HEK293T (cell line): Measurements from ENCODE around the gene COL6A1.

Experiments used
- CTCF ChIA-PET: fragments of 350-600 bp; formaldehyde crosslinking; extraction: SDS; loops from one replicate; lab custom pipeline; 2021; ENCODE audit warnings: antibody characterized with exemption, inconsistent platforms; lab: Yijun Ruan, JAX
- POLR2A ChIA-PET: fragments of 350-600 bp; formaldehyde crosslinking; extraction: SDS; loops from one replicate; lab custom pipeline; 2020; ENCODE audit warnings: antibody characterized with exemption, inconsistent platforms; lab: Yijun Ruan, JAX
- DNase-seq: peaks from one replicate; pipeline ENCODE4 v3.0.0; 2012; ENCODE audit warnings: mixed read lengths; ENCODE audit errors: extremely low spot score
- ARNT ChIP-seq: fragments of 450-650 bp; IDR thresholded peaks from 2 replicates; pipeline ENCODE4 v1.6.1; 2017; ENCODE audit warnings: mild to moderate bottlenecking
- BHLHE40 ChIP-seq: fragments of 450-650 bp; IDR thresholded peaks from 2 replicates; pipeline ENCODE4 v1.6.1; 2016; ENCODE audit warnings: mild to moderate bottlenecking, moderate library complexity, borderline replicate concordance
- CTBP1 ChIP-seq: fragments of 450-650 bp; IDR thresholded peaks from 2 replicates; pipeline ENCODE4 v1.6.1; 2016; ENCODE audit warnings: borderline replicate concordance
- ELF4 ChIP-seq: fragments of 450-650 bp; IDR thresholded peaks from 2 replicates; pipeline ENCODE4 v1.6.1; 2017; ENCODE audit warnings: antibody characterized with exemption
- FOXA1 ChIP-seq: fragments of 450-650 bp; IDR thresholded peaks from 2 replicates; pipeline ENCODE4 v1.6.1; 2016; ENCODE audit warnings: mild to moderate bottlenecking
- FOXK2 ChIP-seq: fragments of 450-650 bp; IDR thresholded peaks from 2 replicates; pipeline ENCODE4 v1.6.1; 2016; ENCODE audit warnings: mild to moderate bottlenecking
- FOXM1 ChIP-seq: fragments of 450-650 bp; IDR thresholded peaks from 2 replicates; pipeline ENCODE4 v1.6.1; 2017; ENCODE audit warnings: mild to moderate bottlenecking, borderline replicate concordance
- HDGF ChIP-seq: fragments of 450-650 bp; IDR thresholded peaks from 2 replicates; pipeline ENCODE4 v1.6.1; 2017; ENCODE audit warnings: antibody characterized with exemption, borderline replicate concordance
- L3MBTL2 ChIP-seq: fragments of 450-650 bp; conservative IDR thresholded peaks from 2 replicates; pipeline ENCODE4 v1.6.1; 2016; ENCODE audit warnings: mild to moderate bottlenecking
- LEF1 ChIP-seq: fragments of 450-650 bp; IDR thresholded peaks from 2 replicates; pipeline ENCODE4 v1.6.1; 2017; ENCODE audit warnings: mild to moderate bottlenecking, borderline replicate concordance
- NFRKB ChIP-seq: fragments of 450-650 bp; IDR thresholded peaks from 2 replicates; pipeline ENCODE4 v1.6.1; 2016; ENCODE audit warnings: mild to moderate bottlenecking, moderate library complexity
- SP1 ChIP-seq: fragments of 450-650 bp; IDR thresholded peaks from 2 replicates; pipeline ENCODE4 v1.6.1; 2017
- SUZ12 ChIP-seq: fragments of 450-650 bp; IDR thresholded peaks from 2 replicates; pipeline ENCODE4 v1.6.1; 2016; ENCODE audit warnings: mild to moderate bottlenecking
- TARDBP ChIP-seq: fragments of 450-650 bp; IDR thresholded peaks from 2 replicates; pipeline ENCODE4 v1.6.1; 2016
- ZNF384 ChIP-seq: fragments of 450-650 bp; IDR thresholded peaks from 2 replicates; pipeline ENCODE4 v1.6.1; 2016
- TF ChIP-seq, protein P1 (sequence below): fragments of 450-650 bp; IDR thresholded peaks from 2 replicates; pipeline ENCODE4 v1.6.1; 2016

COL6A1 gene

DNA sequence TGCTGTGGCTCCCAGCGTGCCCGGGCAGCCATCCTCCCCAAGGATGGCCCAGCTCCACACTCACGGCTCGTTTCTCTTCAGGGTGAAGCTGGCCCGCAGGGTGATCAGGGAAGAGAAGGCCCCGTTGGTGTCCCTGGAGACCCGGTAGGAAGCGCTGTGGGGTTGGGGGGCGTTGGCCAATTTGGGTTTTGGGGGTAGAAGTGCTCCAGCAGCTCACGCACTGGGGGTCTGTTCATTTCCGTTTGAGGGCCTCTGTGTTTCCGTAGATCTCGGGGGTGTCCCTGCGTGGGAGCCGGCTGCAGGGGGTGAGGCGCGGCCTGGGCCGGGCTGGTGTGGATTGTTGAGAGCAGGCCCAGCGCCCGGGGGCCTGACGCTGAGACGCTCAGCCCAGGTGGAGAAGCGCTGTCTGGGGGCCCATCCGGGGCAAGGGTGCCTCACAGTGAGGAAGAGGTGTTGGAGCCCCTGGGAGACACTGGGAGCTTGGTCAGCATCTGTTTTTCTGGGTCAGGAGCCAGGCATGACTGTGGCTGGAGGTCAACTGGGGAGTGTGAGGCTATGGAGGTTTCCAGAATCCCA, 12.6 kb downstream of the COL6A1 start:
- TF ChIP-seq FOXK2 (no peak), FOXM1 (no peak)
- DNase-seq: no peak
- CTCF ChIA-PET: interaction anchor here (0.7 kb wide), 1 partner anchor 114 kb away, joined by 3 read pairs; no protein-coding TSS in a partner anchor
- POLR2A ChIA-PET: interaction anchor here (1.4 kb wide), 1 partner anchor 12 kb away, joined by 3 read pairs; no protein-coding TSS in a partner anchor

DNA sequence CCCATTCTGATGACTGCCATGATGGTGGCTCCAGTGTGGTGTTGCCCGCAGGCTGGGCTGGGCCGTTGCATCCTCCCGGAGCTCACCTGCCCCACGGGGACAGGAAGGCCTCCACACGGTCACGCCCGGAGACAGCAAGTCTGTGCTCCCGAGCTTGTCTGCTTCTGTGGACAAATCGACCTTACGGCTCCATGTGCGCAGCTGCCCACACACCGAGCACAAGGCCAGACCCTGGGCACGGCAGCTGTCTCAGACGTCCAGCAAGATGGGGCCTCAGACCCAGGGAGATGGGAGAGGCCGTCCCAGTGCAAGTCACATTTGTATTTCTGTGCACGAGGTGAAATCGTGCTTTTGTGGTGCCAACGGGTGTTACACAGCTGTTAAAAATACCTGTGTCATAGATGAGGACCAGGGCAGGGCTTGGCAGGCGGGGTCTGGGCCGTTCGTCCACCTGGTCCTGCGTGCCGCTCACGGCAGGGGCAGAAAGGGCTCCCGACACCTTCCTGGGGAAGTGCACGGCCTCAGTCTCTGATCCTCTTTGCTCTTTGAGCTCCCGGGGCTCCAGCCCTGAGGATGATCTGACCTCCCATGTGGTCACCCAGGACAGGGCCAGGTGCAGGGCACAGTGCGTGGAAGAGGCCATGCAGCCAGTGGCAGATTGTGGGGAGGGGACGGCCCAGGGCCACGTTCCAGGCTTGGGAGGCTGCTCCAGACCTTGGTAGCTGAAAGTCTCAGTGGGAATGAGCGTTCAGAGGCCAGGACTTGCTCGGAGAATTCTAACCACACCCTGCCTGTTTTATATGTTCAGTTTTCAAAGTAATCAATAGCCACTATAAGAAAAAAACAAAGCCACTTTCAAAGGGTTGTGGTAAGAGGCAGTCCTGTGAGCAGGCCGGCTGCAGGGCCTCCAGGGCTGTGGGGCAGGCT, 13.5 kb downstream of the COL6A1 start:
- TF ChIP-seq, protein P1, sequence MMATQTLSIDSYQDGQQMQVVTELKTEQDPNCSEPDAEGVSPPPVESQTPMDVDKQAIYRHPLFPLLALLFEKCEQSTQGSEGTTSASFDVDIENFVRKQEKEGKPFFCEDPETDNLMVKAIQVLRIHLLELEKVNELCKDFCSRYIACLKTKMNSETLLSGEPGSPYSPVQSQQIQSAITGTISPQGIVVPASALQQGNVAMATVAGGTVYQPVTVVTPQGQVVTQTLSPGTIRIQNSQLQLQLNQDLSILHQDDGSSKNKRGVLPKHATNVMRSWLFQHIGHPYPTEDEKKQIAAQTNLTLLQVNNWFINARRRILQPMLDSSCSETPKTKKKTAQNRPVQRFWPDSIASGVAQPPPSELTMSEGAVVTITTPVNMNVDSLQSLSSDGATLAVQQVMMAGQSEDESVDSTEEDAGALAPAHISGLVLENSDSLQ: no peak
- TF ChIP-seq CTBP1 (no peak), ELF4 (no peak), NFRKB (no peak), L3MBTL2 (no peak), SUZ12 (no peak), SP1 (no peak), FOXK2 (no peak), FOXA1 (no peak), TARDBP (no peak), ZNF384 (no peak), FOXM1 (no peak), BHLHE40 (no peak), LEF1 (no peak), ARNT (no peak), HDGF (no peak)
- POLR2A ChIA-PET: no interaction called here
- CTCF ChIA-PET: no interaction called here
- no peak for DNase-seq

DNA sequence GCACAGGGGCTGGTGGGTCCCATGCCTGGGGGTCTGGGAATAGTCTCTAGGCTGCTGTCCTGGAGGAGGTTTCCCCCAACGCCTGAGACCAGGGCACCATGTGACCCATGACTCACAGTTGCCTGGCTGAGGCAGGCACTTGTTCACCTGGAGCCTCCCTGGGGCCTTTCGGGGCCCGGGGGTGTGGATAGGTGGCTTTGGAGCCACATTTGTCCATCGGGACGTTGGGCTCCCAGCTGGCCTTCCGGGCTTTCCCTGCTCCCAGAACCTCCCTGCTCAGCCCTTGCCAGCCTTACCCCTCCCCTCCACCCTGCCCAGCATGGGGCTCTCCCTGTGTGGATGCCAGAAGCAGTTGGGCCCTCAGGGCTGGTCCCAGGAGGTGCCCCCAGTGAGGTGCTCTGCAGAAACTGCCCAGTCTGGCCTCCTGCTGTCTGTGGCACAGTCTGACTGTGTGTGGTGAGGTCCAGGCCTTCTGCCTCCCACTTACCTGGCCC, 14.2 kb downstream of the COL6A1 start:
- TF ChIP-seq TARDBP (no peak), ELF4 (no peak), FOXA1 (no peak), ZNF384 (no peak), LEF1 (no peak), CTBP1 (no peak), BHLHE40 (no peak), SP1 (no peak), SUZ12 (no peak), FOXM1 (no peak), HDGF (no peak), FOXK2 (no peak), NFRKB (no peak), L3MBTL2 (no peak), ARNT (no peak)
- TF ChIP-seq, protein P1: no peak
- no peak for DNase-seq
- ChIA-PET CTCF (no interaction called here), POLR2A (no interaction called here)

DNA sequence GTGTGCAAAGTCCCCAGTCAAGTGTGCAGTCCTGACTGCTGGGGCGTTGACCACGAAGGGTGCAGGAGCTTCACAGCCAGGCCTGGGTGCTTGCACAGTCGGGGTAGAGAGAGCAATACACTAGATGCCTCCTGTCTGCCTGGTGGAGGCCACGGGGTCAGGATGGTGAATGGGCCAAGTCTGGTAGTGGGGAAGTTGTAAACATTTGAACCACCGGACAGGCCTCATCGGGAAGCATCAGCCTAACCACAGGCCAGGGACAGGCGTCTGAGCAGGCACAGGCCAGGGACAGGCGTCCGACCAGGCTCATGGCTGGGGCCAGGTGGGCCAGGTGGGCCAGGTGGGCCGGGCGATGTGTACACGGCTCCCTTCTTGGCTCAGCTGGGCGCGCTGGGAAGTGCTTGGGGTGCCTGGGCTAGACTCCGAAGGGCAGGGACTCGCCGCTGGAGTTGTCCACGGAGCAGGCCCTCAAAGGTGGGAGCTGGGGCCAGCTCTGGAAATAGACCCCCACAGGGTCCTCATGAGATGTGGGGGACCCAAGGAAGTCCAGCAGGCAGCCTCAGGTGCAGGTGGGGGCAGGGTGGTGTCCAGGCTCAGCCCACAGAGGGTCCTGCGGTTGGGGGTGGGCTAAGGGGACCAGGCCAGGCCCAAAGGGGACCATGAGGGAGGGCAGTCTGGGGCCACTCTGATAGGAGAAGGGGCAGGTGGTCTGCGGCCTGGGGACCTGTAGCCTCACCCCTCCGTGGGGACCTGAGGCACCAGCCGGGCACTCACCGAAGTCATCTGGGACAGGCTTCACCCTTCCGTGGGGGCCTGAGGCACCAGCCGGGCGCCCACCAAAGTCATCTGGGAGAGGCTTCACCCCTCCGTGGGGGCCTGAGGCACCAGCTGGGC, 15.0 kb downstream of the COL6A1 start:
- DNase-seq: no peak
- POLR2A ChIA-PET: no interaction called here
- CTCF ChIA-PET: no interaction called here
- no peak for TF ChIP-seq ZNF384
- TF ChIP-seq ARNT: no peak
- no peak for TF ChIP-seq SP1
- no peak for TF ChIP-seq CTBP1
- TF ChIP-seq, protein P1: no peak
- no peak for TF ChIP-seq FOXM1
- no peak for TF ChIP-seq L3MBTL2
- TF ChIP-seq FOXK2: no peak
- no peak for TF ChIP-seq FOXA1
- no peak for TF ChIP-seq HDGF
- no peak for TF ChIP-seq TARDBP
- no peak for TF ChIP-seq SUZ12
- TF ChIP-seq LEF1: no peak
- TF ChIP-seq NFRKB: no peak
- no peak for TF ChIP-seq ELF4
- TF ChIP-seq BHLHE40: no peak

DNA sequence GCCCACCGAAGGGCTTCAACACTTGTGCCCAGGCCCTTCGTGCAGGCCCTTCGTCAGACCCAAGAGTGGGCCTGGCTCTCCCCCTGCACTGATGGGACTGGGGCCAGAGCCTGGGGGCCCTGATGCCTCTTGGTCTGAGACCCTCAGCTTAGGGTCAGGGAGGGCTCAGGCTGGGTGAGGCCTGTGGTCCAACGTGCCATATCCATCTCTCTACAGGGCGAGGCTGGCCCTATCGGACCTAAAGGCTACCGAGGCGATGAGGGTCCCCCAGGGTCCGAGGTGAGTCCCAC, 15.6 kb downstream of the COL6A1 start:
- POLR2A ChIA-PET: no interaction called here
- TF ChIP-seq ELF4 (no peak), NFRKB (no peak), L3MBTL2 (no peak), LEF1 (no peak), TARDBP (no peak), CTBP1 (no peak), SUZ12 (no peak), SP1 (no peak), FOXM1 (no peak), HDGF (no peak), ZNF384 (no peak), FOXA1 (no peak), FOXK2 (no peak), BHLHE40 (no peak), ARNT (no peak)
- TF ChIP-seq, protein P1: no peak
- CTCF ChIA-PET: no interaction called here
- no peak for DNase-seq
